Activated T-cell treated with anti-CD3 and anti-CD28 coated beads for 1 hour (primary cell): ENCODE results near the gene ABCF1.
A peak's percentile ranks its signal among the peaks of the same experiment; 100 is the strongest.
"Not testable (repeated sequence)": the region's sequence is repeated elsewhere in the genome, so short reads cannot be mapped to it uniquely, and the experiment has no call there.

Source experiments
- DNase-seq: peaks from one replicate; pipeline ENCODE4 v3.0.0-alpha.2; 2020; ENCODE audit warnings: low read depth

Gene ABCF1

DNA sequence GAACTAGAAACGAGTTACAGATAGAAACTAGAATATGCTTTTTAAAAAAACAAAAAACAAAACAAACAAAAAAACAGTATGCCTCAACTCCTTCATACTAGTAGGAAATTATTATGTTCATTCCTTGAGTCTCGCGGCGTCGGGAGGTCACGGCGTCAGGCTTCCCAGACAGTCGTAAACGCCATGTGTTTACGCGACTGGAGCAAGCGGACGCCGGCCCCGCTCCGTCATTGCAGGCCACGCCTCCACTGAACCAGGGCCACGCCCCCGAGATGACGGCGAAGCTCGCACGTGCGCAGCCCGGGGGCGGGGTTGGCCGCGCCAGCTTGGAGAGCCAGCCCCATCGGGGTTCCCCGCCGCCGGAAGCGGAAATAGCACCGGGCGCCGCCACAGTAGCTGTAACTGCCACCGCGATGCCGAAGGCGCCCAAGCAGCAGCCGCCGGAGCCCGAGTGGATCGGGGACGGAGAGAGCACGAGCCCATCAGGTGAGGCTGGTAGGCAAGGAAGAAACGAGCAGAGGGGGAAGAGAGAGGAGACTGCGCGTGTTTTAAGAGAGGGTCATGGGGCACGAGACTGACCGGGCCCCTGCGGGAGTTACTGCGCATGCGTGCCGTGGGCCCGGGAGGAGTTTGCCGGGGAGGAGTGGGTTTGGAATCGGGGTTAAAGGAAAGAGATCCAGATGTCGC is at the start of gene ABCF1:
ABCF1 (plus strand) TSS at position 368 of the 687 bp plus-strand sequence; CDS start at position 414, 46 bp downstream.
- DNase-seq = peak; percentile 99

DNA sequence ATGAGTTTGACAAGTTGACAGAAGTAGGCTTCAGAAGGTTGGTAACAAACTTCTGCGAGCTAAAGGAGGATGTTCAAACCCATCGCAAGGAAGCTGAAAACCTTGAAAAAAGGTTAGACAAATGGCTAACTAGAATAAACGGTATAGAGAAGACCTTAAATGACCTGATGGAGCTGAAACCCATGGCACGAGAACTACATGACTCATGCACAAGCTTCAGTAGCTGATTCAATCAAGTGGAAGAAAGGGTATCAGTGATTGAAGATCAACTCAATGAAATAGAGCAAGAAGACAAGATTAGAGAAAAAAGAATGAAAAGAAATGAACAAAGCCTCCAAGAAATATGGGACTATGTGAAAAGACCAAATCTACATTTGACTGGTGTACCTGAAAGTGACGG is 49.3 kb upstream of the ABCF1 start:
- not testable (repeated sequence) for DNase-seq

DNA sequence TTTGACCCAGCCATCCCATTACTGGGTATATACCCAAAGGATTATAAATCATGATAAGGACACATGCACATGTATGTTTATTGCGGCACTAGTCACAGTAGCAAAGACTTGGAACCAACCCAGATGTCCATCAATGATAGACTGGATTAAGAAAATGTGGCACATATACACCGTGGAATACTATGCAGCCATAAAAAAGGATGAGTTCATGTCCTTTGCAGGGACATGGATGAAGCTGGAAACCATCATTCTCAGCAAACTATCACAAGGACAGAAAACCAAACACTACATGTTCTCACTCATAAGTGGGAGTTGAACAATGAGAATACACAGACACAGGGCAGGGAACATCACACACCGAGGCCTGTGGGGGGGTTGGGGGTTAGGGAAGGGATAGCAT is 44.8 kb upstream of the ABCF1 start:
- DNase-seq = not testable (repeated sequence)

DNA sequence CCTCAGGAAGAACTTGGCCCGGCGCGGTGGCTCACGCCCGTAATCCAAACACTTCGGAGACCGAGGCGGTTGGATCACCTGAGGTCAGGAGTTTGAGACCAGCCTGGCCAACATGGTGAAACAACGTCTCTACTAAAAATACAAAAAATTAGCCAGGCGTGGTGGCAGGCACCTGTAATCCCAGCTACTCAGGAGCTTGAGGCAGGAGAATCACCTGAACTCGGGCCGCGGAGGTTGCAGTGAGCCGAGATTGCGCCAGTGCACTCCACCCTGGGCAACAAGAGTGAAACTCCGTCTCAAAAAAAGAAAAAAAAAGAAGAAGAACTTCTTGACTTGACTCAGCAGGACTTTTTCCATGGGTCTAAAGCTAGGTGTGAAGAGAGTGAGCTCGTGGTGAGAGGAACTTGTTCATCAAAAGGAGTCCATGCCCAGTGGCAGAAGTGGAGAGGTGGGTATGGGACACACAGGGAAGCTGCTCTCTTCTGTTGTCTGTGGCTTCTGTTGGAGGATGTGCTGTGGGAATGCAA is 41.8 kb upstream of the ABCF1 start:
- DNase-seq = not testable (repeated sequence)

DNA sequence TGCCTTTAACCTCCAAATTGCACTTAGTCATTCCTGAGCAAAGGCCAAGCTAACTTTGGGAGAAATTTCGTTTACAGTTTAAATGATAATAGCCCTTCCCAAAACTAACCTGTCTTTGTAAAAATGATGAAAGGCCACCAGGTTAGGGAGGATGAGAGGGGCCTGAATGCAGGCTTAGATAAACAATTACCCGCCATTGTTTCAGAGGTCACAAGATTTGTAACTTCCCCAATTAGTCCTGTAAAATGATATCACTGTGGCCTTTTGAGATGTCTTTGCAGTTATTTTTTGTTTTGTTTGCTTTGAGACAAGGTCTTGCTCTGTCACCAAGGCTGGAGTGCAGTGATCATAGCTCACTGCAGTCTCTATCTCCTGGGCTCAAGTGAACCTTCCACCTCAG is 41.2 kb upstream of the ABCF1 start:
- DNase-seq = no peak

DNA sequence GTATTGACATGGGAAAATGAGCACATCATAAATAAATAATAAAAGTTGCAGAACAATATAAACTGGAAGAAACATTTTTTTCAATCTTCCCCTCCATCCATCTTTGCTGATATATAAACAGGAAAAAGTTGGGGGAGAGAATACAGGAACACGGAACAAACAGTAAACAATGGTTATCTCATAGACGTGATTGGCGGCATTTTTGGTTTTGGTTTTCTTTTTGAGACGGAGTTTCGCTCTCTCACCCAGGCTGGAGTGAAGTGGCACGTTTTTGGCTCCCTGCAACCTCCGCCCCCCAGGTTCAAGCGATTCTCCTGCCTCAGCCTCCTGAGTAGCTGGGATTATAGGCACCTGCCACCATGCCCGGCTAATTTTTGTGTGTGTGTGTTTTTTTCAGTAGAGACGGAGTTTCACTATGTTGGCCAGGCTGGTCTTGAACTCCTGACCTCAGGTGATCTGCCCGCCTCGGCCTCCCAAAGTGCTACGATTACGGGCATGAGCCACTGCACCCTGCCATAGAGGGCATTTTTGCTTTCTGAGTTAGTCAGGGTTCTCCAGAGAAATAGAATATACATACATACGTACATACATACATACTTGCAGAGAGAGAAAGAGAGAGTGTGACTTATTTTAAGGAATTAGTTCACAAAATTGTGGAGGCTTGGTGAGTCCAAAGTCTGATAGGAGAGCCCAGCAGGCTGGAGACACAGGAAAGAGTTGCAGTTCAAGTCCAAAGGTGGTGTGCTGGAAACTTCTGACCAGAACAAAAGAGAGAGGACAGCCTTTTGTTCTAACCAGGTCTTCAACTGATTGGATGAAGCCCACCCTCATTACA is 37.6 kb upstream of the ABCF1 start:
- no peak for DNase-seq

DNA sequence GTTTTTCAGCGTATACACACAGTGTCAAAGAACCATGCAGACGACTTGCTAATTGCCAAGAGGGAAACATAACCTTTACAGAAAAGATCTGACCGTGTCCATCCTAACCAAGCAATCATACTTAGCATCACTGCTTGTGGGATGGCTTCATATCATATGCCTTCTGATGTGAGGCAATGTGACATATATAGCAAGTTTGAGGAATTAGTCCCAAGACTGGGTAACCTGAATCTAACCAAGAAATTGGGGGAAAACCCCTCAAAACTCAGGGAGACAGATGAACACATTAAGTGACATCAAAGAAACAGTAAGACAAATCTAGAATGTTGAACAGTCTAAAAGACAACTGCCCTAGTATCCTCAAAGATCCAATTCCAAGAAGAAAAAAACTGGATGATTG is 33.3 kb upstream of the ABCF1 start:
- no peak for DNase-seq

DNA sequence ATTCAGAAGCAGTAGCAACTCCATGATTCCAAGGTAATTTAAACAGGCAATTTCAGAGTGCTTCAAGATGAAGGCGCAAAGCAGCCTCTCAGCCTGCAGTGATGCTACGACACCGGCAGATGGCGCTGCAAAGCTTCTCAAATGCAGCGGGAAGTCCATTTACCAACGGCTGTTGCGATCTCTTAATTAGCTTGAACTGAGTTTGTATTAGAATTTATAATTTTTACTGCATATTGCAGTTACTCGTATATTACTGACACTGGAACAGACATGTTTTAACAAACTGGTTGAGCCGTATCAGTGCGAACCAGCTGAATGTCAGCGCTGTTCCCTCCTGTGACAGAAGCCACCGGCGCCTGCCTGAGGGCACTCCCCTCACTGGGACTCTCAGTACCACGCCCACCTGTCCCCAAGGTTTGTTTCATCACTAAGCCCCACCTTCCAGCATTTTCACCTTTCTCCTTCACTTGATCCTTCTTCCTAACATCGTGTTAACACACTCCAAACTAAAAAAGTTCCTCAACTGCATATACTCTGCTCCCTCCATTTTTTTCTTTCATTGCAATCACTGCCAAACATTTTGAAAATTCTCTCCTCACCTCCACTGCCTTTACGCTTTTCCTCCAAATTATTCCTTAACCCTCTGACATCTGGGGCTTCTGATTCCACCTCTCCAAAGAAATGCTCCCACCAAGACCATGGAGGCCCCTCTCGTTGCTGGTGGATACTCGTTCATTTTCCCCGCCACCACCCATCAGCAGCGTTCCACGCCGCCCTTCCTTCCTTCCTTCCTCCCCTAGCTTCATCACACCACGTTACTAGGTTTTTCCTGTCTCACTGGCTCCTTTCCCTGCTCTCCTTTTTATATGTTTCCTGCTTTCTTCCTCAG is 29.5 kb upstream of the ABCF1 start:
- DNase-seq = peak; percentile 68

DNA sequence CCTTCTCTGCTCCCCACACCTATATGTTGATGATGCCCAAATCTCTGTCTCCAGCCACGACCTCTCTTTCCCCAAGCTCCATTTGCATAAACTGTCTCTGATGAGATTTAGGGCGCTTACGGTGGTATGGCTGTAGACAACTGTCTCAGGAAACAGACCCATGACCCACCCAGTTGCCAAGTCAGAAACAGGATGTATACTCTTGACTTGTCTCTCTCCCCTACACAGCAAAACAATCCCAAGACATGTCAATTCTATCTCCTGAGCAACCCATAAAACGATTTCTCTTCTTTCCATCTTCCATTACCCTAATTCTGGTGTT is 28.9 kb upstream of the ABCF1 start:
- DNase-seq = no peak

DNA sequence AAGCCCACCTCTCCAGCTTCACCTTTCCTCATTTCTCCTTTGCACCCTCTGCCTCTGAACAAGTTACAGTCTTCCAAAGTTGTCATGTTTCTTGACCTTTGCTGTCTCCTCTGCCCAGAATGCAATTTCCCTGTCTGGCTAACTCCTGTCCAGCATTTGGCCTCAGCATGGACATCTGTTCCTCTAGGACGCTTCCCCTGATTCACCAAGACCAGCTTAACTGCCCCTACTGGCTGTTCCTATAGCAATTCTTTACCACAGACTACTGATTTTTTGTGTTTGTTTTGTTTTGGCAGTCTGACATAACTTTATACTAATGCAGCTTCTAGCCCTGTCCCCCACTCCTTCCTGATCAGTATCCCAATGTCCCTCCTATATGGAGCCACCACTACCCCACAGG is 28.3 kb upstream of the ABCF1 start:
- no peak for DNase-seq

DNA sequence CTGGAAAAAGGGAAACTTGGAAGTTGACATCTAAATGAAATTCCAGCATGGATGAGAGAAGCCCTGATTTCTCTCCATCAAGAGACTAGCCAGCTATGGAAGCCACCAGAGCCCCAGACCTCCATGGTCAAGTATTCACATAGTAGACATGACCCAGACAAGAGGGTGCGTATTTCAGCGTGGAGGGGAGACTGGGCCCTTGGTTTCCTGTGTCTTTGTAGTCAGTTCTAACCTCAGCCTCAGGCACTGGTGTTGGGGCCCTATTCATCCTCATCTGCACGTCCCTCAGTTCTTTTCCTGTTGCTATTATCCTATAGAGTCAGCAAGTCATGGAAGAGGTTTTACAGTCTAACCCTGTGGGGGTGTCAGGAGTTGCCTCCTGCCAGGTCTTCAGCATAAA is 27.4 kb upstream of the ABCF1 start:
- DNase-seq = peak; percentile 11

DNA sequence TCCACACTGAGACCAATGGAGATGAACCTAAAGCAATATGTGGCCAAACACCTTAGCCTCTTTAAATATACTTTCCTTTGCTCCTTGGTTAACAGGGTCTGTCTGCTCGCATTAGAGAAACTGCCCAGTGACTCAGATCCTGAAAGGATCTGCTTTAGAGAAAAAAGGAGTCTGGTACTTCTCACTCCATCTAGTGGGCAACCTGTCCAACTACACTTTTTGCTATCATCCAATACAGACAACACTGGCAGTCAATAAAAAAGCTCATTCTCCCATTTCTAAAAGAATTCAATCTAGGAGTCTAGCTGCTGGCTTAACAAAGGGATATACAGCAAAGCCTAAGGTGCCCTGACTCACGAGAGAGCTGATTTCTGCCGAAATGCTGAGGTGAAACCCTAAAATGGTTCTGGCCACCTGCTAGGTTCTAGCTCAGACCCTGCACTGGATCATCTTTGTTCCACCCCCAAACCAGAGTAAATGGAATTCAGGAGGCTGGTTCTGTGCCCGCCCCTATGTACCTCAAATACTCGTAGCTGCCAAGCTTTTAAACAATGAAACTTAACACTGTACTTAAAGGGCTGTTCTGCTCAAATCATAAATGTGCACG is 26.5 kb upstream of the ABCF1 start:
- no peak for DNase-seq

DNA sequence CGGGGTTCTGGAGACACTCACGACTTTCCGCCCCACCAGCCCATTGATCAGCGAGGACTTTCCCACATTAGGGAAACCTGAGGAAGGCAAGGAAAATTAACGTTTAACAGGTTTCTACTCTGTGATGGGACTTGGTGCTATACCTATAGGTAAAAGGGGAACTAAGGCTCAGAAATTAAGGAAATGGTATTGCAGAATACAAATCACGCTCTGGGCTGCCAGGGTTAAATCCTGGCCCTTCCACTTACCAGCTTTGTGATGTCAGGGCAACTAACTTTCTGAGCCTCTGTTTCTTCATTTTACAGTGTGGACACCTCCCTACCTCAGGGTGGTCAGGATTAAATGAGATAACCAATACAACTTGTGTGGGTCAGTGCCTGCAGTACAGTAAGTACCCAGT is 23.8 kb upstream of the ABCF1 start:
- no peak for DNase-seq

DNA sequence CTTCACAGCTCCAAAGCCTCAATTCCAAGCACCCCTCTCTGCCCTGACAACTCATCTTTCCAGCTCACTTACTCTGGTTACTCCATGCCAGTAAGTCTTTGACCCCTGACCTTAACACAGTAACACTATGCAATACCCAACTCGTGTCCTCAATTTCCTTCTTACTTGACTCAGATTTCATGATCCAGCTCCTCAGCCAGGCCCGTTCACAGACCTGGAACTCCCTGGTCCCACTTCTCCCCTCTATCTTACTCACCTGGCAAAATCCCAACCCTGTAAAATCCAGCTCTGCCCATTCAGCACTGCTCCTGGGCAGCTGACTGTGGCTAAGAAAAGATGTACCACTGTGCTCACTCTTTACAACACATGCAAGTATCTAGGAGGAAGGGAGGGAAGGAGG is 22.9 kb upstream of the ABCF1 start:
- DNase-seq = no peak

DNA sequence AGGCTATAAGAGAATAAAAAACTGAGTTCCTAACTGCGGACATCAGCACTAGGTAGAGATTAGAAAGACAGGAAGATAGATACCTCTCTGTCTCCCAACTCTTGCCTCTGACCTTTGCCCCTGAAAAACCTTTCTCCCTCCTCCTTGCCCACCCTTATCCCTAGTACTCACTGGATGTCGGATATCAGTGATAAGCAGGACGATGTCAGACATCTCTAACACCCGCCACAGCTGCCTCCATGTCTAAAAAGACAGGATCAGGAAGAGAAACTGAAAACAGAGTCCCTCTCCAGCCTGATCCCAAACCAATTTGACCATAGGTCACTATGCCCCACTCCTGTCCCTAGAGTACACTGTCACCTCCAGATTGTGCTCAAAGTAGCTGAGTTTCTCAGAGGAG is 16.8 kb upstream of the ABCF1 start:
- DNase-seq = no peak

DNA sequence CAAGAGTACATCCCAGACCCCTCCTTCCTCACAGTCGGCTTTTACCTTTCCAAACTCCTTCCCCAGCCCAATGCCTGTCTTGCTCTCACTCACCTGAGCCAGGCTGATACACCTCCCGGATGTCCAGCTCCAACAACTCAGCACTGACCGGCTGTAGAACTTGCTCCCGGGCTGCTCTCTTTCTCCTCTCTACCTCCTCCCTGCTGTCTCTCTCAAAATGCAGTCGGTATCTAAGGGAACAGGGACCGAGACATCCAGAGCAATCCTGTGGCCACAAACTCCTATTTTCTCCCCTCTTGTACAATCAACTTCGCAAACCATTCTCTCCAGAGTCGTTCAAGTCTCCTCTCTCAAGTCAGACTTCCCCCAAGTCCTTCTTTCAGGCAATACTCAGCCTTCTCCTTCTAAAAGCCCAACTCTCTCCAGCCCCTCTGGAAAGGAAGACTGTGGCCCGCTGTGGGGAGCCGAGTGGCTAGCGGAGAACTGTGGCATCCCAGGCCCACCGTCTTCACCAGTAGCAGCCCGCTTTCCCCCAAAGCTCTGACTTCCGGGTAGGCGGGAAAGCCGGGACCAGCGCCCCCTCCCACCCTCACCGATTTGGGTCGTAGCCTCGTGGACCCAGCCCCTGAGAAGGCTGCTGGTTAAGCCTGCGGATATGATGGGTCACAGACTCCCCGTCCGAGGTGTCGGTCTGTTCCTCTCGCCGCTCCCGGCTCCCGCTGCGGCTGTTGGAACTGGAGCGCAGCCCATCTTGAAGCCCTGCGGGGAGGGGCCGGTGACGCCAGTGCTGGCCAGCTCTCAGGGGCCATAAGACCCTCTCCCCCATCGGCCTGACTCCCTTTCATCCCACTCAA is 16.1 kb upstream of the ABCF1 start:
- DNase-seq = no peak

DNA sequence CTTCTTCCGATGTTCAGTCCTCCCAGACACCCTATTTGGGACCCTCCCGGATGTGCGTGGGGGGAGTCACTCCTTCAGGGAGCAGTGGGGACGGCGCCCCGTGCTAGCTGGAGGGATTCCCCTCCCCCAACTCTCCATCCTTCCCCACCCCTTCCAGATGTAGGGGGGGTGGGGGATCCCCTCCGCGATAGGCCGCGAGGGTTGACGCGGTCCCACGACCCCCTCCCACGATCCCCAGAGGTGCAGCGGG is 15.5 kb upstream of the ABCF1 start:
- DNase-seq = no peak

DNA sequence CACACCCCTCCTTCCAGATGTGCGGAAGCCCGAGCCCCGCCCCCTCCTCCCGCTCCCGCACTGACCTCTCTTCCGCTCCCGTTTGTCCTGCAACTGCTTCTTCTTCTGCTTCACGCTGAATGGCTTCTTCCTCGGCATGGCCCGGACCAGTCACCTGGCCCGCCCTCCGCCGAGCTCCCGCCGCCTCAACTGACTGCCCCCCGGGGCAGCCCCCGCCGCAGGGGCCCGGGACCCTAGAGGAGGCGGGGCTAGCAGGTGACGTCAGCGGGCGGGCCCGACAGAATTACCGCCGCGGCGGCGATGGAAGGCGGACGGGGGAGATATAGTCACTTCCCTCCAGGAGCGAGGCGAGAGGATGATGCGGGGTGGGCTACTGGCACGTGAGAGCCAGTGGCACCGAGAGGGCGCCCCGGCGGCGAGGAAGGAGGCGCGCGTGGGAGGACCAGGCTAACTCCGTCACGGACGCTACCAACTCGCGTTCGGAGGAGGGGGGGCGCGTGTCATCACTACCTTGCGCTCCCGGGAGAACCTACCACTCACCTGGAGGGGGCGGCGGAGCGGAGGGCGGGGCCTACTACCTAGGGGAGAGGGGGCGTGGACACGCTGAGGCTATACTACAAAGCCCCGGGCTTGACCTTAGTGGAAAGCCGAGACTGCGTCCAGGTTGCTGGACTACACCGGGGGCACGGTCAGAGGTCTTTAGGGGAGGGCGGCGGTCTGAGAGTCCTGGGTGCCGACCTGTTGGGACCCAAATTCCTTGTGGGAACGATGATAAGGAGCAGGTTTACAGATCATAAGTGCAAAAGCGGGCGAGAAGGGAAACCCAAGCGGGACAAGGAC is 15.0 kb upstream of the ABCF1 start, which contains the start of gene GNL1:
GNL1 (minus strand) TSS at position 424 of the 840 bp plus-strand sequence; CDS start at position 138, 286 bp downstream.
- DNase-seq = peak; percentile 99

DNA sequence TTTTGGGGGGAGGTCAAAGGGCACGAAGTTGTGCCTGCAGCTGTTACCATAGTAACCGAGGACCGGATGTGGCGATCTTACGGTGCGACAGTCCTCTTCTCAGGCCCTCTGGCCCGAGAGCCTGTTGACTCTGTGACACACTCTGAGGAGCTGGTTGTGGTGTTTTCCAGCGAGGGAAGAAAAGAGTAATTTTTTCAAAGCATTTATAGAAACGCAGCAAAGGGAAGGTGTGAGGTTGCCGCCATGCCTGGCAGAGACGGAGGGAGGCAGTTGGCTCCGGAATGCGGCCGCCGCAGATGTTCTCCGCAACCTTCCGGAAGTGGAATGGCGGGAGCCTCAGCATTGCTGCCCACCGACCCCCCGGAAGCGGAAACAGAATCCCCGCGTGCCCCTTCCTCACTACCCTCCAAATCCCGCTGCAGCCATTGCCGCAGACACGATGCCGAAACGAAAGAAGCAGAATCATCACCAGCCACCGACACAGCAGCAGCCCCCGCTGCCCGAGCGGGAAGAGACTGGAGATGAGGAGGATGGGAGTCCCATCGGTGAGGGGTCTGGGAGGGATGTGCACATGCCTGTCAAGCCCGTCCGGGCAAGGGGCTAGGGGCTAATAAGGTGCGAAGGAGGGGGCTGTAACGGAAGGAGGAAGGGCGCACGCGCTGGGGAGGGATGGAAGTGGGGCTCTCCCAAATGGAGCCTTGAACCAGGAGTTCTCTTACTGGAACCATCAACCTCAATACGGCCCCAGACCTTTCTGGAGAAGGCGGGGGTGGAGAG is 14.1 kb upstream of the ABCF1 start, which contains the start of gene PRR3:
PRR3 (plus strand) TSS at position 390 of the 777 bp plus-strand sequence; CDS start at position 440, 50 bp downstream.
- peak; percentile 71 for DNase-seq

DNA sequence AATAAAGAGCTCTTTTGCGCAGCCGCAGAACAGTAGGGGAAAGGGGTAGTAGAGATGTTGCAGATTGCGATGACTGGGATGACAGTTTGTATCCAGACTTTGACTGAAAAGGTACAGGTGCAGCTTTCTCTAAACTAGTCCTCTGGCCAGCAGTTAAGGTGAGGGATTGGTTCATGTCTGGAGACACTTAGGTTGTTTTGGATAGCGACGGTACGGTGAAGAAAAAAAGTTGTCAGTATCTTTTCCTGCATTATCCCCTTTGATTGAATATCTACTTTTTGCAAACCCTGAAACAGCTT is 13.6 kb upstream of the ABCF1 start:
- DNase-seq = no peak
